Measurements from ENCODE around the gene MEA1.

DNA sequence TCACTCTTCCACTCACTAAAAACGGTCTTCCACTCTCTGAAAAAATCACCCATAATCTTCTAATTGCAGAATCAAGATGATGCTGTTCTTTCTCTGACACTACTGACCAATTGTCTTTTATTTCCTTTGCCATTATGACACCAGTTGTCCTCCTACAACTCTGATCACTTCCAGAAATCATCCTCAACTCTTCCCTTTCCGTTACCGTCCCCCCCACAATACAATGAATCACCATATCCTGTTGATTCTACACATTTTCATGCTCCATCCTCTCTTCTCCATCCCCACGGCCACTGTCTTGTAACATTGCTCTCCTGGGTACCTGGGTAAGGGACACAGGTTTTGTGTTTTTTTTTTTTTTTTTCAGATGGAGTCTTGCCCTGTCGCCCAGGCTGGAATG, 31.9 kb downstream of the MEA1 start:
- TF ChIP-seq, protein P1, sequence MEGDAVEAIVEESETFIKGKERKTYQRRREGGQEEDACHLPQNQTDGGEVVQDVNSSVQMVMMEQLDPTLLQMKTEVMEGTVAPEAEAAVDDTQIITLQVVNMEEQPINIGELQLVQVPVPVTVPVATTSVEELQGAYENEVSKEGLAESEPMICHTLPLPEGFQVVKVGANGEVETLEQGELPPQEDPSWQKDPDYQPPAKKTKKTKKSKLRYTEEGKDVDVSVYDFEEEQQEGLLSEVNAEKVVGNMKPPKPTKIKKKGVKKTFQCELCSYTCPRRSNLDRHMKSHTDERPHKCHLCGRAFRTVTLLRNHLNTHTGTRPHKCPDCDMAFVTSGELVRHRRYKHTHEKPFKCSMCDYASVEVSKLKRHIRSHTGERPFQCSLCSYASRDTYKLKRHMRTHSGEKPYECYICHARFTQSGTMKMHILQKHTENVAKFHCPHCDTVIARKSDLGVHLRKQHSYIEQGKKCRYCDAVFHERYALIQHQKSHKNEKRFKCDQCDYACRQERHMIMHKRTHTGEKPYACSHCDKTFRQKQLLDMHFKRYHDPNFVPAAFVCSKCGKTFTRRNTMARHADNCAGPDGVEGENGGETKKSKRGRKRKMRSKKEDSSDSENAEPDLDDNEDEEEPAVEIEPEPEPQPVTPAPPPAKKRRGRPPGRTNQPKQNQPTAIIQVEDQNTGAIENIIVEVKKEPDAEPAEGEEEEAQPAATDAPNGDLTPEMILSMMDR (IDR thresholded peaks at IDR 0.05), result no peak
- no peak for TF ChIP-seq POLR2A (IDR thresholded peaks at IDR 0.05)
